Smooth muscle cell (in vitro differentiated cells): ENCODE results near the gene SHANK2. TPM values are rescaled to one million over a fixed set of nuclear protein-coding genes. Genes with fewer than 3 reads are reported as not detected.

Experiments
- DNase-seq: peaks from one replicate; lab custom pipeline; 2025; ENCODE audit not compliant: unreplicated experiment; lab: John Stamatoyannopoulos, UW
- H2AFZ ChIP-seq: fragments of 200-600 bp; sonication (generic); 2 replicates; pipeline ENCODE4 v1.6.0; 2016; ENCODE audit warnings: antibody characterized with exemption, low read depth, mild to moderate bottlenecking
- H3F3A ChIP-seq: fragments of 200-600 bp; sonication (generic); 2 replicates; pipeline ENCODE4 v1.6.0; 2017; ENCODE audit warnings: antibody characterized with exemption, low read depth
- H3K27ac ChIP-seq: fragments of 200-600 bp; sonication (generic); 2 replicates; pipeline ENCODE4 v1.5.1; 2016; ENCODE audit warnings: low read depth, mild to moderate bottlenecking
- H3K27me3 ChIP-seq: fragments of 200-600 bp; sonication (generic); 2 replicates; pipeline ENCODE4 v1.6.1; 2016; ENCODE audit warnings: low read depth, mild to moderate bottlenecking
- H3K36me3 ChIP-seq: fragments of 200-600 bp; sonication (generic); 2 replicates; pipeline ENCODE4 v1.5.1; 2016; ENCODE audit warnings: low read depth
- H3K4me1 ChIP-seq: fragments of 200-600 bp; sonication (generic); 2 replicates; pipeline ENCODE4 v1.5.1; 2016; ENCODE audit warnings: low read depth
- H3K4me2 ChIP-seq: fragments of 200-600 bp; sonication (generic); 2 replicates; pipeline ENCODE4 v1.6.0; 2016; ENCODE audit warnings: mild to moderate bottlenecking
- H3K4me3 ChIP-seq: fragments of 200-600 bp; sonication (generic); 2 replicates; pipeline ENCODE4 v1.5.1; 2016; ENCODE audit warnings: mild to moderate bottlenecking
- H3K79me2 ChIP-seq: fragments of 200-600 bp; sonication (generic); 2 replicates; pipeline ENCODE4 v1.6.0; 2016; ENCODE audit warnings: low read depth, mild to moderate bottlenecking
- H3K9ac ChIP-seq: fragments of 200-600 bp; sonication (generic); 2 replicates; pipeline ENCODE4 v1.6.0; 2016; ENCODE audit warnings: low read depth
- H3K9me3 ChIP-seq: fragments of 200-600 bp; sonication (generic); replicated peaks from 2 replicates; pipeline ENCODE4 v1.5.1; 2016; ENCODE audit warnings: low read depth
- H4K20me1 ChIP-seq: fragments of 200-600 bp; sonication (generic); 2 replicates; pipeline ENCODE4 v1.6.0; 2016; ENCODE audit warnings: low read depth
- WGBS: methylation state at CpG from one replicate; pipeline ENCODE4 v1.1.7; 2016; ENCODE audit warnings: low lambda C conversion rate; 5-methylcytosine and 5-hydroxymethylcytosine counted together
- polyA plus RNA-seq: library from polyadenylated mRNA; unstranded; fragments of >200 nt; fragmentation: Nextera tagmentation; extraction: Ambion mirVana; gene quantifications from 2 replicates; pipeline ENCODE4 v1.2.1, GENCODE V29; 2016
- total RNA-seq: library from RNA; depleted of rRNA; stranded (reverse); fragments of >200 nt; gene quantifications from 2 replicates; pipeline ENCODE4 v1.2.3, GENCODE V29; 2014
- TF ChIP-seq, protein P1 (sequence below): fragments of 200-600 bp; sonication (generic); IDR thresholded peaks from 2 replicates; pipeline ENCODE4 v1.5.1; 2017; ENCODE audit warnings: borderline replicate concordance, mild to moderate bottlenecking, antibody characterized with exemption; ENCODE audit not compliant: insufficient read depth, poor library complexity, severe bottlenecking

The SHANK2 gene
- total and polyA plus RNA-seq, 2 experiments from 2014 or later = 1.5 to 9.9 TPM

DNA sequence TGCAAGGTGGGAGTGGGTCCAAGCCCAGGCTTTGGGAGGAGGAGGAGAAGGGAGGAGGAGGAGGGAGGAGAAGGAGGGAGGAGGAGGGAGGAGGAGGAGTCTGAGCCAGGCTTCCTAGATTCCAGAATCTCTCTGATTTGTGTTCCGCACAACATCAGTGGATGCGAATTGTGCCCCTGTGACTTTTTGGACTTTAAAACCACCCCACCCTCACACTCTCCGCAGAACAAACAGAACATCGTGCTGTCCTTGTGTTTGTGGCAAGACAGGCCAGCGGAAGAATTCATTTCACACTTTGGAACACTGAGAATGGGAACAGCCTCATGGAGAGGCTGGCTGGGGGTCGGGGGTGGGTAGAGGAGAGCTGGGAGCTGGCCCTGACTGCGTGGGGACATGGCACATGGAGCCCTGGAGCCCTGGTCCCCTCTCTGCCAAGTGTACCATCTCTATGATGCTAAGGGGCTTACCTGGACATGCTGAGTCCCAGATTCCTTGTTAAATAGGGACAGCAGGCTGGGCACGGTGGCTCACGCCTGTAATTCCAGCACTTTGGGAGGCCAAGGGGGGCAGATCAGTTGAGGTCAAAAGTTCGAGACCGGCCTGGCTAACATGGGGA is 16.4 kb upstream of the SHANK2 start:
- no peaks in the 10 kb centered on the region for H3K36me3 ChIP-seq
- H2AFZ ChIP-seq = no peak overlapping the region
- TF ChIP-seq, protein P1, sequence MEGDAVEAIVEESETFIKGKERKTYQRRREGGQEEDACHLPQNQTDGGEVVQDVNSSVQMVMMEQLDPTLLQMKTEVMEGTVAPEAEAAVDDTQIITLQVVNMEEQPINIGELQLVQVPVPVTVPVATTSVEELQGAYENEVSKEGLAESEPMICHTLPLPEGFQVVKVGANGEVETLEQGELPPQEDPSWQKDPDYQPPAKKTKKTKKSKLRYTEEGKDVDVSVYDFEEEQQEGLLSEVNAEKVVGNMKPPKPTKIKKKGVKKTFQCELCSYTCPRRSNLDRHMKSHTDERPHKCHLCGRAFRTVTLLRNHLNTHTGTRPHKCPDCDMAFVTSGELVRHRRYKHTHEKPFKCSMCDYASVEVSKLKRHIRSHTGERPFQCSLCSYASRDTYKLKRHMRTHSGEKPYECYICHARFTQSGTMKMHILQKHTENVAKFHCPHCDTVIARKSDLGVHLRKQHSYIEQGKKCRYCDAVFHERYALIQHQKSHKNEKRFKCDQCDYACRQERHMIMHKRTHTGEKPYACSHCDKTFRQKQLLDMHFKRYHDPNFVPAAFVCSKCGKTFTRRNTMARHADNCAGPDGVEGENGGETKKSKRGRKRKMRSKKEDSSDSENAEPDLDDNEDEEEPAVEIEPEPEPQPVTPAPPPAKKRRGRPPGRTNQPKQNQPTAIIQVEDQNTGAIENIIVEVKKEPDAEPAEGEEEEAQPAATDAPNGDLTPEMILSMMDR = no peak
- H3K27ac ChIP-seq = no peak overlapping the region
- H3K79me2 ChIP-seq = no peaks in the 10 kb centered on the region
- WGBS = 89% methylated on average over 11 of the region's 11 CpGs
- no peaks in the 10 kb centered on the region for H3K4me1 ChIP-seq
- H3K27me3 ChIP-seq = no peaks in the 10 kb centered on the region
- no peaks in the 10 kb centered on the region for H4K20me1 ChIP-seq
- no peak overlapping the region for H3K4me3 ChIP-seq
- no peak overlapping the region for H3K9ac ChIP-seq
- no peak for DNase-seq
- no peaks in the 10 kb centered on the region for H3F3A ChIP-seq
- no peaks in the 10 kb centered on the region for H3K9me3 ChIP-seq
- no peak overlapping the region for H3K4me2 ChIP-seq

DNA sequence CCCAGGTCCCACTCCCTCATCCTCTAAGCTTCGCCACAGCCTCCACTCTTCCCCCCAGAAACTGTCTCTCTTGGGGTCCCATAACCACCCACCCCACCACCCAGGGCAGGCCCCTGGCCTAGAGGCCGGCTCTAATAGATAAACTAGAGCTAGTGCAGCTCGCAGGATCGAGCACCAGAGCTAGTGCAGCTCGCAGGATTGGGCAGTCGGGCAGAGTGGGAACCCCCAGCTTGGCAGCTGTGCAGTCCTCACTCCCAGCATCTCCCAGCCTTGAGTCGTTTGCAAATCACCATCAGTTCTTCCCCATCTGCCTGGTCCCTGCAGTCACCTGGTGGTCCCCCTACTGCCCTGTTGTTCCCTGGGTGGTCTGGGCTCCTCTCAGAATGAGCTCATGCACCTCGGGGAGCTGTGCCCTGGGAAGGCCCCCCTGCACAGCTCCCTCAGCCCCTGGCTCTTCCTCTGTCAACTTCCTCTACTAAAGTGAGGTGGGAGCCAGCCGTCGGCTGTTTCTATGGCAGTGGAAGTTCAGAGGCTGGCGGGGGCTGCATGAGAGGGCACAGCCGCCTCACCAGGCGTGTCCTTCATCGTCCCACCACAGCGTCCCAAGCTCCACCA is 15.5 kb upstream of the SHANK2 start:
- Histone ChIP-seq H3K4me1 (no peaks in the 10 kb centered on the region), H3K27ac (no peak overlapping the region), H4K20me1 (no peaks in the 10 kb centered on the region), H3F3A (no peaks in the 10 kb centered on the region), H3K9me3 (no peaks in the 10 kb centered on the region), H3K4me3 (no peak overlapping the region), H3K27me3 (no peaks in the 10 kb centered on the region), H3K36me3 (no peaks in the 10 kb centered on the region), H3K4me2 (no peak overlapping the region), H2AFZ (no peak overlapping the region), H3K9ac (no peak overlapping the region), H3K79me2 (no peaks in the 10 kb centered on the region)
- WGBS = 85% methylated on average over 15 of the region's 15 CpGs
- TF ChIP-seq, protein P1 = no peak
- DNase-seq = no peak

DNA sequence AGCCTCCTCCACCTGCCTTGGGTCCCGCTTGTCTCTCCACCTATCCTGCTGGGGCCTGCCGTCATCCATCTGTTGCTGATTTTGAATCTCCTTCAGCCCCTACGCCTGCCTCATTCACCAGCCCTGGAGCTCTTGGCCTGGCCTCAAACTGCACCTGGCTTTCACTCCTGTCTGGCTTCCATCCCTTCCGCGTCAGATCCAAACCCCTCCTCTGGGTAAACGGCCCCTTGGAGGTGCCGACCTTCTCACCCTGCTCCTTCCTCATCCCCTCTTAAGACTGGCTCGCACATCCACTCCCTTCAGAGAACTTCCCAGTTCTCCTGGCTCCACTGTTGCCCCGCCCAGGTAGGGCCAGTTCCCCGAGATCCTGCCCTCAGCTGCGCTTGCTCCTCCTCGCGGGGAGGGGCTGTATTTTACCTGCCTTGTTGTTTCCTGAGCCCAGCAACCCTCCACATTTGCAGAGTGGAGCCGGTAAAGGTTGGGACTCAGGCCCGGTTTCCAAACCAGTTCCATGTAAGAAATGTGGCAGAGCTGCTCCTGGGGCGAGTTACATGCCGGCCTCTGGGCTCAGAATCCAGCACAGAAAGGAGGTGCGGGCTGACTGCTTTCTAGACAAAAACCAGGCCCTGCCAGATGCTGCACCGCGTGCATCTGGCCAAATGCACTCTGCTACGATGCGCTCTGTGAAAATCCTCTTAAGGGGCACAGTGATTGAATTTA is 13.9 kb upstream of the SHANK2 start:
- no peak overlapping the region for H3K4me2 ChIP-seq
- no peaks in the 10 kb centered on the region for H3K27me3 ChIP-seq
- no peaks in the 10 kb centered on the region for H3K79me2 ChIP-seq
- H3K4me3 ChIP-seq = no peak overlapping the region
- no peaks in the 10 kb centered on the region for H4K20me1 ChIP-seq
- H3K36me3 ChIP-seq = no peaks in the 10 kb centered on the region
- no peak overlapping the region for H3K27ac ChIP-seq
- H3K4me1 ChIP-seq = no peaks in the 10 kb centered on the region
- no peaks in the 10 kb centered on the region for H3F3A ChIP-seq
- 41% methylated on average over 22 of the region's 22 CpGs for WGBS
- TF ChIP-seq, protein P1 = no peak
- H3K9ac ChIP-seq = no peak overlapping the region
- no peak for DNase-seq
- no peaks in the 10 kb centered on the region for H3K9me3 ChIP-seq
- no peak overlapping the region for H2AFZ ChIP-seq
